Measurements from ENCODE around the gene C6orf163.
"Not testable (repeated sequence)": the region's sequence is repeated elsewhere in the genome, so short reads cannot be mapped to it uniquely, and the experiment has no call there.

DNA sequence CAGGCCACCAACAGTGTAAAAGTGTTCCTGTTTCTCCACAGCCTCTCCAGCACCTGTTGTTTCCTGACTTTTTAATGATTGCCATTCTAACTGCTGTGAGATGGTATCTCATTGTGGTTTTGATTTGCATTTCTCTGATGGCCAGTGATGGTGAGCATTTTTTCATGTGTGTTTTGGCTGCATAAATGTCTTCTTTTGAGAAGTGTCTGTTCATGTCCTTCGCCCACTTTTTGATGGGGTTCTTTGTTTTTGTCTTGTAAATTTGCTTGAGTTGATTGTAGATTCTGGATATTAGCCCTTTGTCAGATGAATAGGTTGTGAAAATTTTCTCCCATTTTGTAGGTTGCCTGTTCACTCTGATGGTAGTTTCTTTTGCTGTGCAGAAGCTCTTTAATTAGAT is 20.7 kb upstream of the C6orf163 start:
- TF ChIP-seq EZH2 (IDR thresholded peaks at IDR 0.05; ENCODE audit: low read depth, unreplicated experiment); CTCF (conservative IDR thresholded peaks at IDR 0.05; ENCODE audit: low read depth in 2 of 2); POLR2AphosphoS5 (IDR thresholded peaks at IDR 0.05; ENCODE audit: low read depth); ZNF331 (CRISPR knock-in tag; IDR thresholded peaks at IDR 0.05; ENCODE audit: low read depth); JUNB (IDR thresholded peaks at IDR 0.05; ENCODE audit: unreplicated experiment): not testable (repeated sequence)
- TF ChIP-seq, protein P1, sequence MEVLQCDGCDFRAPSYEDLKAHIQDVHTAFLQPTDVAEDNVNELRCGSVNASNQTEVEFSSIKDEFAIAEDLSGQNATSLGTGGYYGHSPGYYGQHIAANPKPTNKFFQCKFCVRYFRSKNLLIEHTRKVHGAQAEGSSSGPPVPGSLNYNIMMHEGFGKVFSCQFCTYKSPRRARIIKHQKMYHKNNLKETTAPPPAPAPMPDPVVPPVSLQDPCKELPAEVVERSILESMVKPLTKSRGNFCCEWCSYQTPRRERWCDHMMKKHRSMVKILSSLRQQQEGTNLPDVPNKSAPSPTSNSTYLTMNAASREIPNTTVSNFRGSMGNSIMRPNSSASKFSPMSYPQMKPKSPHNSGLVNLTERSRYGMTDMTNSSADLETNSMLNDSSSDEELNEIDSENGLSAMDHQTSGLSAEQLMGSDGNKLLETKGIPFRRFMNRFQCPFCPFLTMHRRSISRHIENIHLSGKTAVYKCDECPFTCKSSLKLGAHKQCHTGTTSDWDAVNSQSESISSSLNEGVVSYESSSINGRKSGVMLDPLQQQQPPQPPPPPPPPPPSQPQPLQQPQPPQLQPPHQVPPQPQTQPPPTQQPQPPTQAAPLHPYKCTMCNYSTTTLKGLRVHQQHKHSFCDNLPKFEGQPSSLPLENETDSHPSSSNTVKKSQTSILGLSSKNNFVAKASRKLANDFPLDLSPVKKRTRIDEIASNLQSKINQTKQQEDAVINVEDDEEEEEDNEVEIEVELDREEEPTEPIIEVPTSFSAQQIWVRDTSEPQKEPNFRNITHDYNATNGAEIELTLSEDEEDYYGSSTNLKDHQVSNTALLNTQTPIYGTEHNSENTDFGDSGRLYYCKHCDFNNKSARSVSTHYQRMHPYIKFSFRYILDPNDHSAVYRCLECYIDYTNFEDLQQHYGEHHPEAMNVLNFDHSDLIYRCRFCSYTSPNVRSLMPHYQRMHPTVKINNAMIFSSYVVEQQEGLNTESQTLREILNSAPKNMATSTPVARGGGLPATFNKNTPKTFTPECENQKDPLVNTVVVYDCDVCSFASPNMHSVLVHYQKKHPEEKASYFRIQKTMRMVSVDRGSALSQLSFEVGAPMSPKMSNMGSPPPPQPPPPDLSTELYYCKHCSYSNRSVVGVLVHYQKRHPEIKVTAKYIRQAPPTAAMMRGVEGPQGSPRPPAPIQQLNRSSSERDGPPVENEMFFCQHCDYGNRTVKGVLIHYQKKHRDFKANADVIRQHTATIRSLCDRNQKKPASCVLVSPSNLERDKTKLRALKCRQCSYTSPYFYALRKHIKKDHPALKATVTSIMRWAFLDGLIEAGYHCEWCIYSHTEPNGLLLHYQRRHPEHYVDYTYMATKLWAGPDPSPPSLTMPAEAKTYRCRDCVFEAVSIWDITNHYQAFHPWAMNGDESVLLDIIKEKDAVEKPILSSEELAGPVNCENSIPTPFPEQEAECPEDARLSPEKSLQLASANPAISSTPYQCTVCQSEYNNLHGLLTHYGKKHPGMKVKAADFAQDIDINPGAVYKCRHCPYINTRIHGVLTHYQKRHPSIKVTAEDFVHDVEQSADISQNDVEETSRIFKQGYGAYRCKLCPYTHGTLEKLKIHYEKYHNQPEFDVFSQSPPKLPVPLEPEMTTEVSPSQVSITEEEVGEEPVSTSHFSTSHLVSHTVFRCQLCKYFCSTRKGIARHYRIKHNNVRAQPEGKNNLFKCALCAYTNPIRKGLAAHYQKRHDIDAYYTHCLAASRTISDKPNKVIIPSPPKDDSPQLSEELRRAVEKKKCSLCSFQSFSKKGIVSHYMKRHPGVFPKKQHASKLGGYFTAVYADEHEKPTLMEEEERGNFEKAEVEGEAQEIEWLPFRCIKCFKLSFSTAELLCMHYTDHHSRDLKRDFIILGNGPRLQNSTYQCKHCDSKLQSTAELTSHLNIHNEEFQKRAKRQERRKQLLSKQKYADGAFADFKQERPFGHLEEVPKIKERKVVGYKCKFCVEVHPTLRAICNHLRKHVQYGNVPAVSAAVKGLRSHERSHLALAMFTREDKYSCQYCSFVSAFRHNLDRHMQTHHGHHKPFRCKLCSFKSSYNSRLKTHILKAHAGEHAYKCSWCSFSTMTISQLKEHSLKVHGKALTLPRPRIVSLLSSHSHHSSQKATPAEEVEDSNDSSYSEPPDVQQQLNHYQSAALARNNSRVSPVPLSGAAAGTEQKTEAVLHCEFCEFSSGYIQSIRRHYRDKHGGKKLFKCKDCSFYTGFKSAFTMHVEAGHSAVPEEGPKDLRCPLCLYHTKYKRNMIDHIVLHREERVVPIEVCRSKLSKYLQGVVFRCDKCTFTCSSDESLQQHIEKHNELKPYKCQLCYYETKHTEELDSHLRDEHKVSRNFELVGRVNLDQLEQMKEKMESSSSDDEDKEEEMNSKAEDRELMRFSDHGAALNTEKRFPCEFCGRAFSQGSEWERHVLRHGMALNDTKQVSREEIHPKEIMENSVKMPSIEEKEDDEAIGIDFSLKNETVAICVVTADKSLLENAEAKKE (CRISPR knock-in tag; IDR thresholded peaks at IDR 0.05), result not testable (repeated sequence)

Measured in GM23338 (cell line).